ENCODE data around the gene TRAF3IP1. TPM values are rescaled to one million over a fixed set of nuclear protein-coding genes. Genes with fewer than 3 reads are reported as not detected.
"Not testable (repeated sequence)": the region's sequence is repeated elsewhere in the genome, so short reads cannot be mapped to it uniquely, and the experiment has no call there.

Gene TRAF3IP1
- total and polyA plus RNA-seq, 4 donors: 14.4 to 21.5 (median 18.4) TPM

DNA sequence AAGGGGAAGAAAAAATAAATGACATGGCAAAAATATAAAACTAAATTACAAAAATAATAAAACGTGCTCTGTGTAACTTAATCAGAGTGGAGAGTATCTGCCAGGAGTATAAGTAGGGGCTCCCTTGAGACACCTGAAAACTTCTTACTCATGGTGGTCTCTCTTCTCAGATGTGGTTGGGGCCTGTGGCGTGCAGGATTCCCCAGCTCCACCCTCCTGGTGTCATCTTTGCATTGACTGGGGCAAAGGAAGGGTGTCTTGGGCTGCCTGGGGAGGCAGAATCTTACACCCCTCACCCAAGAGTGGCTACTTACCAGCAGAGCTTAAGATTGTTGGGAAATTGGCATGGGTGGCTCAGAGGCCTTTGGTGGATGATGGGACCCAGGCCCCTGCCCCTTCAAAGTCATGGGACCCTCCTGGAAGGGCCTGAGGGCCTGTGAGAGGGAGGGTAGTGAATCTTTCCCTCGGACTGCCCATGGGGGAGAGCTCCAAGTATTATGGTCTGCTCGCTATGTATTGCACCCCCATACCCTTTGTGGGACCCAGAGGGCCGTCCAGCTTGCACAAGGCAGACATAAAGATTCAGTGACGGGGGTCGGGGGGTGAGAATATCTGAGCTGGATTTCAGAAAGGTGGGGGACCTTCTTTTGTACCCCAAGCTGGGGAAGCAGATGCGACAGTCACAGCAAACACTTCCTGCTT lies 6.9 kb upstream of the TRAF3IP1 start:
- ATAC-seq (ENCODE audit: low FRiP score) (no peak), DNase-seq (no peak)
- H3K27me3 ChIP-seq (ENCODE audit: control insufficient read depth in 1 of 2, insufficient read depth in 2 of 2, low read length in 1 of 2): no peaks in the 10 kb centered on the region
- no peaks in the 10 kb centered on the region for H3K4me1 ChIP-seq (ENCODE audit: control insufficient read depth in 1 of 2, insufficient read depth in 2 of 2, low read length in 2 of 2)
- no peak overlapping the region for H3K4me3 ChIP-seq (ENCODE audit: low read length in 2 of 2)
- no peaks in the 10 kb centered on the region for H3K9me3 ChIP-seq (ENCODE audit: control insufficient read depth, low read length)
- WGBS, 2 donors: 91% methylated on average over 8 of the region's 8 CpGs
- H3K27ac ChIP-seq (ENCODE audit: low read depth in 1 of 2, low read length in 2 of 2): no peak overlapping the region
- no peaks in the 10 kb centered on the region for H3K36me3 ChIP-seq (ENCODE audit: control insufficient read depth in 1 of 2, insufficient read depth in 2 of 2, low read length in 1 of 2)
- intact Hi-C loops (cut with DNase I): no loop called here

DNA sequence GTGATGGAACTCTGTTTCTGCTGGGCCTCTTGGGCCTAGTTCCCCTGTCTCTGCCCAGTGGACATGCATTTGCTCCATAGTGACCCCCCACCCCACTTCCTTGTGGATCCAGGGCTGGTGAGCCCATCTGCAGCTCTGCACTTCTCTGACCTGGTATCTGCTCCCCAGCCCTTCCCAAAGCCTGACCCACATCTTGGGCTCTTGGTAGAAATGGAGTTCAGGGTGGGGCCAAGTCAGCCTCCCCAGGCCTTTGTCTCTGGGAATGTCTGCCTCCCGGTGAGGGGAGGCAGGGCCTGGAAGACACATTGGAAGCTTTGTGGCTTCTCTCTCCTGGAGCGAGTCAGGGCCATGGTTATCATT lies 6.3 kb upstream of the TRAF3IP1 start:
- intact Hi-C loops (cut with DNase I): no loop called here
- Histone ChIP-seq H3K27me3 (ENCODE audit: control insufficient read depth in 1 of 2, insufficient read depth in 2 of 2, low read length in 1 of 2) (no peaks in the 10 kb centered on the region), H3K36me3 (ENCODE audit: control insufficient read depth in 1 of 2, insufficient read depth in 2 of 2, low read length in 1 of 2) (no peaks in the 10 kb centered on the region), H3K4me1 (ENCODE audit: control insufficient read depth in 1 of 2, insufficient read depth in 2 of 2, low read length in 2 of 2) (no peaks in the 10 kb centered on the region), H3K9me3 (ENCODE audit: control insufficient read depth, low read length) (no peaks in the 10 kb centered on the region), H3K4me3 (ENCODE audit: low read length in 2 of 2) (no peak overlapping the region), H3K27ac (ENCODE audit: low read depth in 1 of 2, low read length in 2 of 2) (no peak overlapping the region)
- DNase-seq (no peak), ATAC-seq (ENCODE audit: low FRiP score) (no peak)
- 87 to 88% methylated on average over 2 of the region's 2 CpGs for WGBS, 2 donors

DNA sequence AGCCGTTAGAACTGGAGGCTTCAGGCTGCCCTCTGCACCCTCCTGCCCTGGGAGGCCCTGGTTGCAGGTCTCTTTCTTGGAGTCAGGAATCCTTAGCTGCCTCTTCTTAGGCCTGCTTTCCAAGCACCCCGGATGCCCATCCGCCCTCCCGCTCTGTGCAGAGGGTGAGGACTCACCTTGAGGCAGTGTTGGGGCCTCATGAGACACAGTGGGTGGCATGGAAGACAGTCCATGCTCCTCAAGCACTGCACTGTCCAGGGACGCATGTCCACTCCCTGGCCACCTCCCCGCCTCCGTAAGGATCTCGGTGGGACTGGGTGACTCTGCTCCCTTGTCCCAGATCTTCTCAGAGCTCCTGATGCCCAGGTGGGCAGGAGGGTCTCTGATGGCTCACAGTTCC lies 5.7 kb upstream of the TRAF3IP1 start:
- H3K36me3 ChIP-seq (ENCODE audit: control insufficient read depth in 1 of 2, insufficient read depth in 2 of 2, low read length in 1 of 2): no peaks in the 10 kb centered on the region
- ATAC-seq (ENCODE audit: low FRiP score): peak; percentile 42
- no peak overlapping the region for H3K4me3 ChIP-seq (ENCODE audit: low read length in 2 of 2)
- no peaks in the 10 kb centered on the region for H3K27me3 ChIP-seq (ENCODE audit: control insufficient read depth in 1 of 2, insufficient read depth in 2 of 2, low read length in 1 of 2)
- H3K27ac ChIP-seq (ENCODE audit: low read depth in 1 of 2, low read length in 2 of 2): no peak overlapping the region
- WGBS, 2 donors: 95 to 97% methylated on average over 8 of the region's 8 CpGs
- no peak for DNase-seq
- no peaks in the 10 kb centered on the region for H3K9me3 ChIP-seq (ENCODE audit: control insufficient read depth, low read length)
- intact Hi-C loops (cut with DNase I): no loop called here
- no peaks in the 10 kb centered on the region for H3K4me1 ChIP-seq (ENCODE audit: control insufficient read depth in 1 of 2, insufficient read depth in 2 of 2, low read length in 2 of 2)

DNA sequence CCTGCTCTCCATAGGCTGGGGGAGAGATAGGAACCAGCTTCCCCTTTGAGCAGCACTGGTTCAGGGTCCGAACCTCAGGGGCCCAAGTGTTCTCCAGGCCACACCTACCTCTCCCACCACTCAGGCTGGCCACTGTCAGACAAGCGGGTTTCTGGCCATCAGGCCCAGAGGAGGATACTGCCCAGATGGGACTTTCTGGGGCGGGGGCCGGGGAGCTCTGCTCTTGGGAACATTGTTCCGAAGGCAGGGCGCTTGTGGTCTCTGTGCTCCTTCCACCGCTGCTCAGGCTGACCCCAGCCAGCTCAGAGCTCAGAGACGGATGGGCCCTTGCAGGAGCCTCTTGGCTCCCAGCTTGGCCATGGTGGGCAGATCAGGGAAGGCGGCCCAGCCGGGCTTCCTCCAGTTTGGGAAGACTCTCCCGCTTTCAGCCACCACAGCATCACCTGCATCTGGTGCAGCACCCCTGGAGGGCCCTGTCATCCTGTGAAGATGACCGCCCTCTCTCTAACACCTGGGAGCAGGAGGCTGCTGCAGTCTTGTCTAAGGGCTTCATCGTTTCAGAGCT lies 5.2 kb upstream of the TRAF3IP1 start:
- Histone ChIP-seq H3K4me3 (ENCODE audit: low read length in 2 of 2) (no peak overlapping the region), H3K36me3 (ENCODE audit: control insufficient read depth in 1 of 2, insufficient read depth in 2 of 2, low read length in 1 of 2) (no peaks in the 10 kb centered on the region), H3K9me3 (ENCODE audit: control insufficient read depth, low read length) (no peaks in the 10 kb centered on the region), H3K27me3 (ENCODE audit: control insufficient read depth in 1 of 2, insufficient read depth in 2 of 2, low read length in 1 of 2) (no peaks in the 10 kb centered on the region), H3K4me1 (ENCODE audit: control insufficient read depth in 1 of 2, insufficient read depth in 2 of 2, low read length in 2 of 2) (no peaks in the 10 kb centered on the region), H3K27ac (ENCODE audit: low read depth in 1 of 2, low read length in 2 of 2) (no peak overlapping the region)
- DNase-seq (no peak), ATAC-seq (ENCODE audit: low FRiP score) (peak; percentile 28)
- 94 to 95% methylated on average over 13 of the region's 13 CpGs for WGBS, 2 donors
- intact Hi-C loops (cut with DNase I): no loop called here

DNA sequence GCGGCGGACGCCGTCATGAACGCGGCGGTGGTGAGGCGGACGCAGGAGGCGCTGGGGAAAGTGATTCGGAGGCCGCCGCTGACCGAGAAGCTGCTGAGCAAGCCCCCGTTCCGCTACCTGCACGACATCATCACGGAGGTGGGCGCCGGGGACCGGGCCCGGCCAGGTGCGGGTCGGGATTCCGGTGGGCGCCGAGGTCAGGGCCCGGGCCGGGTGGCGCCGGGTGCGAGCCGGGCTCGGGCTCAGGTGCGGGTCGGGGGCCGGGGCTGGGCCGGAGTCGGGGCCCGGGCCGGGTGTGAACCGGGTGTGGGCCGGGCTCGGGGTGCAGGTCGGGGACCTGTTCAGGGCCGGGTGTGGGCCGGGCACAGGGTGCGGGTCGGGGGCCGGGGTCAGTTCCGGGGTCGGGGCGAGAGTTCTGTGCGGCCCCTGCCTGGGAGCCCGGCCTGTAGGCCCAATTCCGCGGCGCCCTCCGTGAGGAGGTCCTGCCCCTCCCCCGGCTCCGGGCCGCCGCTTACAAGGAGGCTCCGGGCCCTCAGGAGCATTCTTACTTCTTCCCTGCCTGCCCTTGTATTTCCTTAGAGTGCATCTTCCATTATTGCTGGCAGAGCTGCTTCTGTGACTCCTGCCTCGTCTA lies 447 bp downstream of the TRAF3IP1 start:
- intact Hi-C loops (cut with DNase I): loop anchor here in 1 of 2 donors (2.0 kb wide), 1 partner anchor 34 kb away; no protein-coding TSS in a partner anchor
- Histone ChIP-seq H3K27me3 (ENCODE audit: control insufficient read depth in 1 of 2, insufficient read depth in 2 of 2, low read length in 1 of 2) (no peaks in the 10 kb centered on the region), H3K4me1 (ENCODE audit: control insufficient read depth in 1 of 2, insufficient read depth in 2 of 2, low read length in 2 of 2) (no peaks in the 10 kb centered on the region), H3K27ac (ENCODE audit: low read depth in 1 of 2, low read length in 2 of 2) (peak overlapping the region in 1 of 2 donors; percentile 42), H3K9me3 (ENCODE audit: control insufficient read depth, low read length) (no peaks in the 10 kb centered on the region), H3K36me3 (ENCODE audit: control insufficient read depth in 1 of 2, insufficient read depth in 2 of 2, low read length in 1 of 2) (no peaks in the 10 kb centered on the region), H3K4me3 (ENCODE audit: low read length in 2 of 2) (peak overlapping the region; percentile 82 to 96)
- DNase-seq: peak in 1 of 2 donors; percentile 80
- no peak for ATAC-seq (ENCODE audit: low FRiP score)
- WGBS, 2 donors: 1% methylated on average over 42 to 65 of the region's 65 CpGs

DNA sequence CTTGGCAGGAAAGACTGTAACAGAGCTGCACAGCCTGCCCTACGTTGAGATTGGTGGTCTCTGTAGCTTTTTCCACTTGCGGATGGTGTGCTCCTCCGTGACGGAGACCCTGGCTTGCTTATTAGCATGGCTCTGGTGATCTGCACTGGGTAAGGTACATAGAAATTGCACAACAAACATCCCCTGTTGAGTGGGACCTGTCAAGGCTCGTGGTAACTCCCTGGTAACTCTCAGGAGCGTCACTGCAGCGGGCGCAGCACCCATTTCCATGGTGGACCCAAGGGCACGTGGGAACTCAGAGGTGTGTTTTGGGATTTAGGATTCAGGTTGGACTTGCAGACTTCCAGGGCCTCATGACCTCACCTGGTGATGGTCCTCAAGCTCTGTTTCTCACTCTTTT lies 1.1 kb downstream of the TRAF3IP1 start:
- H3K36me3 ChIP-seq (ENCODE audit: control insufficient read depth in 1 of 2, insufficient read depth in 2 of 2, low read length in 1 of 2): no peaks in the 10 kb centered on the region
- ATAC-seq (ENCODE audit: low FRiP score) (no peak), DNase-seq (peak in 1 of 2 donors; percentile 57)
- H3K9me3 ChIP-seq (ENCODE audit: control insufficient read depth, low read length): no peaks in the 10 kb centered on the region
- no peak overlapping the region for H3K4me3 ChIP-seq (ENCODE audit: low read length in 2 of 2)
- 61 to 65% methylated on average over 9 of the region's 9 CpGs for WGBS, 2 donors
- H3K27me3 ChIP-seq (ENCODE audit: control insufficient read depth in 1 of 2, insufficient read depth in 2 of 2, low read length in 1 of 2): no peaks in the 10 kb centered on the region
- no peaks in the 10 kb centered on the region for H3K4me1 ChIP-seq (ENCODE audit: control insufficient read depth in 1 of 2, insufficient read depth in 2 of 2, low read length in 2 of 2)
- intact Hi-C loops (cut with DNase I): loop anchor here in 1 of 2 donors (2.0 kb wide), 1 partner anchor 35 kb away; no protein-coding TSS in a partner anchor
- H3K27ac ChIP-seq (ENCODE audit: low read depth in 1 of 2, low read length in 2 of 2): no peak overlapping the region

DNA sequence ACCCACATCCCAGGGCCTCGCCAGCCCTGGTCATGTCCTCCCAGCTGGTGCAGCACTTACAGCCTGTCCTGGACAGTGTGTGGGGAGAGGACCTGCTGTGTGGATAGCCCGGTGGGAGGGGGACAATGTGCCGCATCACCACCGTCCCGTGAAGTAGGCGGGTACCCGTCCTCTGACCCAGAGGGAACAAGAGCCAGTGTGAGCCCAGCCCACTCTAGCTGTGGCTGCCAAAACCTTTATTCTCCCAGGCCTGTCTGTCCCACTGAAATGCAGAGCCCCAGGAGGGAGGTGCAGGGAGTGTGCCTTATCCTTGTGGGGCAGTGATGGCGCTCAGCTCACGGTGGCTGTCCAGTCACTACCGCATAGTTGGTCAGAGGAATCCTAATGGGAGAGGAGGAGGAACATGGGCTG lies 1.7 kb downstream of the TRAF3IP1 start:
- Histone ChIP-seq H3K4me3 (ENCODE audit: low read length in 2 of 2) (no peak overlapping the region), H3K4me1 (ENCODE audit: control insufficient read depth in 1 of 2, insufficient read depth in 2 of 2, low read length in 2 of 2) (no peaks in the 10 kb centered on the region), H3K36me3 (ENCODE audit: control insufficient read depth in 1 of 2, insufficient read depth in 2 of 2, low read length in 1 of 2) (no peaks in the 10 kb centered on the region), H3K9me3 (ENCODE audit: control insufficient read depth, low read length) (no peaks in the 10 kb centered on the region), H3K27ac (ENCODE audit: low read depth in 1 of 2, low read length in 2 of 2) (no peak overlapping the region), H3K27me3 (ENCODE audit: control insufficient read depth in 1 of 2, insufficient read depth in 2 of 2, low read length in 1 of 2) (no peaks in the 10 kb centered on the region)
- WGBS, 2 donors: 92 to 93% methylated on average over 10 of the region's 10 CpGs
- peak in 1 of 2 donors; percentile 44 for DNase-seq
- no peak for ATAC-seq (ENCODE audit: low FRiP score)
- intact Hi-C loops (cut with DNase I): no loop called here

DNA sequence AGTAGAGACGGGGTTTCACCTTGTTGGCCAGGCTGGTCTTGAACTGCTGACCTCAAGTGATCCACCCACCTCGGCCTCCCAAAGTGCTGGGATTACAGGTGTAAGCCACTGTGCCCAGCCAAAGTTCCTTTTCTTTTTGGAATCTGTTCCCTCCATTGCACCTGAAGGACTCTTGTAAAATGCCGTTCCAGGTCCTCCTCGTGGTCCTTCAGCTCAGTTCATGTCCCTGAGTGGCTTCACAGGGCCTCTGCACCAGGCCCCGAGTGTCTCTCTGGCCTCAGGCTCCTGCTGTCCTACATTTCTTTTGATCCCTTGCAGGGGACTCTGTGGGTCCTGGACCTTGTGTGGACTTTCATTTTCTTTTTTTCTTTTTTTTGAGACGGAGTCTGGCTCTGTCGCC lies 3.9 kb downstream of the TRAF3IP1 start:
- ATAC-seq (ENCODE audit: low FRiP score); H3K4me3 ChIP-seq (ENCODE audit: low read length in 2 of 2); H3K27ac ChIP-seq (ENCODE audit: low read depth in 1 of 2, low read length in 2 of 2); H3K36me3 ChIP-seq (ENCODE audit: control insufficient read depth in 1 of 2, insufficient read depth in 2 of 2, low read length in 1 of 2); H3K4me1 ChIP-seq (ENCODE audit: control insufficient read depth in 1 of 2, insufficient read depth in 2 of 2, low read length in 2 of 2); H3K27me3 ChIP-seq (ENCODE audit: control insufficient read depth in 1 of 2, insufficient read depth in 2 of 2, low read length in 1 of 2); intact Hi-C loops (cut with DNase I); DNase-seq; H3K9me3 ChIP-seq (ENCODE audit: control insufficient read depth, low read length): not testable (repeated sequence)
- WGBS, 2 donors: 94 to 97% methylated on average over 7 of the region's 7 CpGs

DNA sequence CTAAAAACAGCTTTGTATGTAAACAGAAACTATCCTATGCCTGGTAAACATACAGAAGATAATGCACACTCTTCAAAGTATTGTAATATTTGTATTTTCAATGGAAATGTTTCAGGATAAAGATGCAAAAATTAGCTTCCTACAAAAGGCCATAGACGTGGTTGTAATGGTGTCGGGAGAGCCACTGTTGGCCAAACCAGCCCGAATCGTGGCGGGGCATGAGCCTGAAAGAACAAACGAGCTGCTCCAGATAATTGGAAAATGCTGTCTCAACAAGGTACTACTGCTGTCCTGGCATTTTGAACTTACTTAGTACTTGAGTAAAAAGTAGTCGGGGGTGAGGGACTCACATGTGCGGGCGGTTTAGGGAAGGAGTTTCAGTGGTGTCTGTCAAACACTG lies 5.4 kb downstream of the TRAF3IP1 start:
- no peak overlapping the region for H3K4me3 ChIP-seq (ENCODE audit: low read length in 2 of 2)
- H3K27ac ChIP-seq (ENCODE audit: low read depth in 1 of 2, low read length in 2 of 2): no peak overlapping the region
- intact Hi-C loops (cut with DNase I): no loop called here
- H3K27me3 ChIP-seq (ENCODE audit: control insufficient read depth in 1 of 2, insufficient read depth in 2 of 2, low read length in 1 of 2): no peaks in the 10 kb centered on the region
- H3K36me3 ChIP-seq (ENCODE audit: control insufficient read depth in 1 of 2, insufficient read depth in 2 of 2, low read length in 1 of 2): peaks cover 1 to 3% of the 10 kb centered on the region in 2 donors
- ATAC-seq (ENCODE audit: low FRiP score) (no peak), DNase-seq (no peak)
- WGBS, 2 donors: 75 to 80% methylated on average over 9 of the region's 9 CpGs
- no peaks in the 10 kb centered on the region for H3K4me1 ChIP-seq (ENCODE audit: control insufficient read depth in 1 of 2, insufficient read depth in 2 of 2, low read length in 2 of 2)
- no peaks in the 10 kb centered on the region for H3K9me3 ChIP-seq (ENCODE audit: control insufficient read depth, low read length)
